ENCODE results near the gene NLRC5.

- no peak for TF ChIP-seq POLR2A (IDR thresholded peaks at IDR 0.05)
- no peak for TF ChIP-seq CTCF (IDR thresholded peaks at IDR 0.05)
- TF ChIP-seq EP300 (IDR thresholded peaks at IDR 0.05): peak in 1 of 2 donors; percentile 2
Measured at GRCh38 chr16:57091200-57091974, 102.0 kb downstream of the NLRC5 start.

Measured in tibial nerve (tissue), 4 donors.